Neural crest cell (in vitro differentiated cells): ENCODE results near the gene HDGFL3. TPM values are rescaled to one million over a fixed set of nuclear protein-coding genes. Genes with fewer than 3 reads are reported as not detected.
"Not testable (repeated sequence)": the region's sequence is repeated elsewhere in the genome, so short reads cannot be mapped to it uniquely, and the experiment has no call there.

Source experiments
- DNase-seq: peaks from one replicate; pipeline ENCODE4 v3.0.0; 2021; ENCODE audit warnings: low read depth, mixed read lengths, low spot score
- H3K27ac Mint-ChIP-seq: one replicate; pipeline ENCODE4 v1.8.0; 2021; ENCODE audit warnings: mild to moderate bottlenecking, mixed read lengths; ENCODE audit not compliant: unreplicated experiment
- H3K27me3 Mint-ChIP-seq: 2 replicates; pipeline ENCODE4 v1.8.0; 2021; ENCODE audit warnings: low read depth, mild to moderate bottlenecking, mixed read lengths
- H3K36me3 Mint-ChIP-seq: 2 replicates; pipeline ENCODE4 v1.8.0; 2021; ENCODE audit warnings: low read depth, mild to moderate bottlenecking, mixed read lengths
- H3K4me1 Mint-ChIP-seq: 2 replicates; pipeline ENCODE4 v1.8.0; 2021; ENCODE audit warnings: mixed read lengths
- H3K4me3 Mint-ChIP-seq: one replicate; pipeline ENCODE4 v1.8.0; 2021; ENCODE audit warnings: mild to moderate bottlenecking, mixed read lengths
- H3K9me3 Mint-ChIP-seq: 2 replicates; pipeline ENCODE4 v1.8.0; 2021; ENCODE audit warnings: mixed read lengths
- total RNA-seq: library from RNA; stranded (reverse); gene quantifications from 2 replicates; pipeline ENCODE4 v1.2.1, GENCODE V29; 2021
- TF ChIP-seq, protein P1 (sequence below): fragments of 200-600 bp; sonication (generic); conservative IDR thresholded peaks from 2 replicates; pipeline ENCODE4 v1.5.0; 2021; ENCODE audit warnings: antibody characterized with exemption, mild to moderate bottlenecking

HDGFL3 gene
- total RNA-seq, 1 donor from 2014 or later, result 127 TPM

DNA sequence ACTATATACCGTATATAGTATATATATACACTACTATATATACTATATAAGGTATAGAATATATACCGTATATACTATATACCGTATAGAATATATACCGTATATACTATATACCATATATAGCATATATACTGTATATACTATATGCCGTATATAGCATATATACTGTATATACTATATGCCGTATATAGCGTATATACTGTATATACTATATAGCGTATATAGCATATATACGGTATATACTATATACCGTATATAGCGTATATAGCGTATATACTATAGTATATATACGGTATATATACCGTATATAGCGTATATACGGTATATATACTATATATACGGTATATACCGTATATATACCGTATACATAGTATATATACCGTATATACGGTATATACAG is 22.6 kb upstream of the HDGFL3 start:
- H3K4me3 Mint-ChIP-seq, result no peak overlapping the region
- H3K4me1 Mint-ChIP-seq, result no peaks in the 10 kb centered on the region
- no peak for DNase-seq
- peaks cover 8% of the 10 kb centered on the region for H3K9me3 Mint-ChIP-seq
- no peak overlapping the region for H3K27ac Mint-ChIP-seq
- TF ChIP-seq, protein P1, sequence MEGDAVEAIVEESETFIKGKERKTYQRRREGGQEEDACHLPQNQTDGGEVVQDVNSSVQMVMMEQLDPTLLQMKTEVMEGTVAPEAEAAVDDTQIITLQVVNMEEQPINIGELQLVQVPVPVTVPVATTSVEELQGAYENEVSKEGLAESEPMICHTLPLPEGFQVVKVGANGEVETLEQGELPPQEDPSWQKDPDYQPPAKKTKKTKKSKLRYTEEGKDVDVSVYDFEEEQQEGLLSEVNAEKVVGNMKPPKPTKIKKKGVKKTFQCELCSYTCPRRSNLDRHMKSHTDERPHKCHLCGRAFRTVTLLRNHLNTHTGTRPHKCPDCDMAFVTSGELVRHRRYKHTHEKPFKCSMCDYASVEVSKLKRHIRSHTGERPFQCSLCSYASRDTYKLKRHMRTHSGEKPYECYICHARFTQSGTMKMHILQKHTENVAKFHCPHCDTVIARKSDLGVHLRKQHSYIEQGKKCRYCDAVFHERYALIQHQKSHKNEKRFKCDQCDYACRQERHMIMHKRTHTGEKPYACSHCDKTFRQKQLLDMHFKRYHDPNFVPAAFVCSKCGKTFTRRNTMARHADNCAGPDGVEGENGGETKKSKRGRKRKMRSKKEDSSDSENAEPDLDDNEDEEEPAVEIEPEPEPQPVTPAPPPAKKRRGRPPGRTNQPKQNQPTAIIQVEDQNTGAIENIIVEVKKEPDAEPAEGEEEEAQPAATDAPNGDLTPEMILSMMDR, result no peak
- H3K27me3 Mint-ChIP-seq, result no peaks in the 10 kb centered on the region
- peaks cover 8% of the 10 kb centered on the region for H3K36me3 Mint-ChIP-seq

DNA sequence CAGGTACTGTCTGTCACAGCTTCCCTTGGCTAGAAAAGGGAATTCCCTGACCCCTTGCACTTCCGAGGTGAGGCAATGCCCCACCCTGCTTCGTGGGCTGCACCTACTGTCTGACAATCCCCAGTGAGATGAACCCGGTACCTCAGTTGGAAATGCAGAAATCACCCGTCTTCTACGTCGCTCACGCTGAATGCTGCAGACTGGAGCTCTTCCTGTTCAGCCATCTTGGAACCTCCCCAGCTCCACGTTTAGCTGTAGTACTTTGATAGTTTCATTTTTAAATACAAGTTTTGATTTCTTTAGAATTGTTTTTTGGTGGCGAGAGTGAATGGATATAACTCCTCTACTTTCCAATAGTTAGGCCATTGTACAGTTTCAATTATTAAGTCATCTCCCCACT is 17.8 kb upstream of the HDGFL3 start:
- Mint-ChIP-seq H3K27me3 (no peaks in the 10 kb centered on the region), H3K4me3 (no peak overlapping the region), H3K27ac (no peak overlapping the region), H3K36me3 (peaks cover 22% of the 10 kb centered on the region), H3K9me3 (peaks cover 23% of the 10 kb centered on the region), H3K4me1 (no peaks in the 10 kb centered on the region)
- no peak for DNase-seq
- TF ChIP-seq, protein P1, result no peak

DNA sequence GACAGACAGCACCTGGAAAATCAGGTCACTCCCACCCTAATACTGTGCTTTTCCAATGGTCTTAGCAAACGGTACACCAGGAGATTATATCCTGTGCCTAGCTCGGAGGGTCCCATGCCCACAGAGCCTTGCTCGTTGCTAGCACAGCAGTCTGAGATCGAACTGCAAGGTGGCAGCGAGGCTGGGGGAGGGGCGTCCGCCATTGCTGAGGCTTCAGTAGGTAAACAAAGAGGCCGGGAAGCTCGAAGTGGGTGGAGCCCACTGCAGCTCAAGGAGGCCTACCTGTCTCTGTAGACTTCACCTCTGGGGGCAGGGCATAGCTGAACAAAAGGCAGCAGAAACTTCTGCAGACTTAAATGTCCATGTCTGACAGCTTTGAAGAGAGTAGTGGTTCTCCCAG is 14.2 kb upstream of the HDGFL3 start:
- H3K27ac Mint-ChIP-seq, H3K4me3 Mint-ChIP-seq, DNase-seq, H3K4me1 Mint-ChIP-seq, H3K27me3 Mint-ChIP-seq: not testable (repeated sequence)
- peaks cover 26% of the 10 kb centered on the region for H3K36me3 Mint-ChIP-seq
- peaks cover 27% of the 10 kb centered on the region for H3K9me3 Mint-ChIP-seq

DNA sequence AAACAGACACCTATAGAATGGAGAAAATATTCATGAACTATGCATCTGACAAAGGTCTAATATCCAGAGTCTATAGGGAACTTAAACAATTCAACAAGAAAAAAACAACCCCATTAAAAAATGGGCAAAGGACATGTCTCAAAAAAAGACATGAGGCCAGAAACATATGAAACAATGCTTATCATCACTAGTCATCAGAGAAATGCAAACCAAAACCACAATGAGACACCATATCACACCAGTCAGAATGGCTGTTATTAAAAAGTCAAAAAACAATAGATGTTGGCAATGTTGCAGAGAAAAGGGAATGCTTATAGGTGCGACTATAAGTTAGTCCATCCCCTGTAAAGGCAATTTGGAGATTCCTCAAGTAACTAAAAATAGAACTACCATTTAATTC is 11.4 kb upstream of the HDGFL3 start:
- Mint-ChIP-seq H3K4me1 (no peaks in the 10 kb centered on the region), H3K9me3 (peaks cover 28% of the 10 kb centered on the region), H3K36me3 (peaks cover 20% of the 10 kb centered on the region), H3K27me3 (no peaks in the 10 kb centered on the region), H3K4me3 (no peak overlapping the region), H3K27ac (no peak overlapping the region)
- no peak for DNase-seq
- TF ChIP-seq, protein P1, result no peak

DNA sequence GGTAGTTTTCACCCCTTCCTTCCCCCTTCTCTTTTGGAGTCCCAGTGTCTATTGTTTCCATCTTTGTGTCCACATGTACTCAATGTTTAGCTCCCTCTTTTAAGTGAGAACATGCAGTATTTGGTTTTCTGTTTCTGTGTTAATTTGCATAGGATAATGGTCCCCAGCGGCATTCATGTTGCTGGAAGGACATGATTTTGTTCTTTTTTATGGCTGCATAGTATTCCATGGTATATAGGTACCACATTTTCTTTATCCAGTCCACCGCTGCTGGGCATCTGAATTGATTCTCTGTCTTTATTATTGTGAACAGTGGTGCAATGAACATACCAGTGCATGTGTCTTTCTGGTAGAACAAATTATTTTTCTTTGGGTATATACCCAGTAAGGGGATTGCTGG is 7.7 kb upstream of the HDGFL3 start:
- Mint-ChIP-seq H3K4me3 (no peak overlapping the region), H3K36me3 (peaks cover 7% of the 10 kb centered on the region), H3K27ac (no peak overlapping the region), H3K4me1 (no peaks in the 10 kb centered on the region), H3K9me3 (peaks cover 11% of the 10 kb centered on the region), H3K27me3 (no peaks in the 10 kb centered on the region)
- no peak for DNase-seq
- TF ChIP-seq, protein P1, result no peak

DNA sequence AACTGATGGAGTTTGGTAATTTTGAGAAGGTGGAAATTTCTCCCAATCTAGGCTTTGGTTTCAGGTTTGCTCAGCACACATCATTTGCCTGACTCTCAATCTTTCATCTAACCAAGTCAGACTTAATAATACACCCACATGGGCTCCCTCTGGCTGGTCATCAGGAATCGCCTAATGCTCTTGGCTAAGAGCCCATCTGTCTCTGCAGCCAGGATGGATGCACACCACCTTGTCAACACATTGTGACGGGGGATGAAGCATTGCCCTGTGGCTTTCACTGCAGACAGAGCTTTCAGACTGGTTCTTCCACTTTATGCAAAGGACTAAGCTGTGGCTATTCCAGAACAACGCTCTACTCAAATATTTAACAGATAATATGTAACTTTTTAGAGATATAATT is 3.0 kb upstream of the HDGFL3 start:
- Mint-ChIP-seq H3K27me3 (no peaks in the 10 kb centered on the region), H3K27ac (no peak overlapping the region), H3K4me1 (peaks cover 10% of the 10 kb centered on the region), H3K9me3 (peaks cover 4% of the 10 kb centered on the region), H3K36me3 (peaks cover 3% of the 10 kb centered on the region), H3K4me3 (no peak overlapping the region)
- DNase-seq, result no peak
- TF ChIP-seq, protein P1, result no peak
